OCI-M2 (cell line): ENCODE data around the gene TRMT2A.

ENCODE experiments used
- DNase-seq: peaks from one replicate; lab custom pipeline; 2025; ENCODE audit not compliant: unreplicated experiment; lab: John Stamatoyannopoulos, UW

Gene TRMT2A

GRCh38 chr22:20149257-20150250, 32.5 kb upstream of the TRMT2A start:
- DNase-seq = no peak

DNA sequence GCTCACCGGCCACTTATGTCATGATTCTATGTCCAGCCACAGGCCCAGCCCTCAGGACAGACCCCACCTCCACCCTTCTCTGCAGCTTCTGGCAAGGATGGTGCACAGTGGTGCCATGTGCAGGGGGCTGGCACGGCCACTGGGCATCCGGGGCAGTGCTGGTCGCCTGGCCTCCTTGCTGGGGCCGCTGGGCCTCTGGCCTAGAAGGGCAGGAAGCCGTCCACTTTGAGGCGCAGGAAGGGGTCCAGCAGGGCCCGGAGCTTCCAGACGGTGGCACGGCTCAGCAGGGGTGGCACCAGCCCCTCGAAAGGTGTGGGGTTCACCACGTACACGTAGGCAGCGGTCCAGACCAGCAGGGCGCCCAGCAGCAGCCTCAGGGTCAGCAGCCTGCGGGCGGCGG, 31.4 kb upstream of the TRMT2A start:
- no peak for DNase-seq

- DNase-seq = no peak
Observed at GRCh38 chr22:20147237-20147988, 30.4 kb upstream of the TRMT2A start.

DNA sequence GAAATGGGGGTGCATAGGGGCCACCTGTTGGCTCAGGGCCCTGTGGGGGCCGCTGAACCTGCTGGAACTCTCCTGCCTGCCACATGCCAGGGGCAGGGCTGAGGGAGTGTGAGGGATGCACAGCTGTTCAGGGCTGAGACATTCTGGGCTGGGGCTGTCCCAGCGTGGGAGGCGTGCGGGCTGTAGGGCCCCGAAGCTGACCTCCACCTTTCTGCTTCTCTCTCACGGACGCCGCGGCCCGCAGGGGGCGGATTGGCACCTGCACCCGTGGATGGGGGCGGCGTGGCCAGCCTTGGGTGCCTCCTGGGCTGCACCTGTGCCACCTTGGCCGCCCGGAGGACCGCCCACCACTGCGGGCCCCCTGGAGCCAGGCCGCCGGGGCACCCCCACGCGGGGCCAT, 29.8 kb upstream of the TRMT2A start:
- no peak for DNase-seq

GRCh38 chr22:20145832-20146223, 28.8 kb upstream of the TRMT2A start:
- DNase-seq = no peak

GRCh38 chr22:20145206-20145831, 28.3 kb upstream of the TRMT2A start:
- no peak for DNase-seq

GRCh38 chr22:20143883-20144665, 27.0 kb upstream of the TRMT2A start:
- DNase-seq = no peak

GRCh38 chr22:20142711-20143621, 25.9 kb upstream of the TRMT2A start:
- DNase-seq = no peak

- DNase-seq = no peak
Observed at GRCh38 chr22:20141186-20142077, 24.4 kb upstream of the TRMT2A start.

DNA sequence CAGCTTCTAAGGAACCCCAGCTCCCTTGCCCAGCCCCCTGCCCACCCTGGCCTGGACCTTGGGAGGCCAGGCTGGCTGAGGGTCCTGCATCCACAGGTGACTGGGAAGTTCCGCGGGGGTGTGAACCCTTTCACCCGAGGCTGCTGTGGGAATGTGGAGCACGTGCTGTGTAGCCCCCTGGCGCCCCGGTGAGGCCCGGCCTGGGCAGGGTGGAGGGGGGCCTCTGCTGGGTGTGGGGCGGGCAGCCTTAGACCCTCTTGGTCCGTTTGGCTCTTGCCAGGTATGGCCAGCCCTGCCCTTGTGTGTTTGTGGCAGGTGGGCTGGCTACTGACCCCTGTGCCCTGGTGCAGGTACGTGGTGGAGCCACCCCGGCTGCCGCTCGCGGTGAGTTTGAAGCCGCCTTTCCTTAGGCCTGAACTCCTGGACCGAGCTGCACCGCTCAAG, 23.5 kb upstream of the TRMT2A start:
- no peak for DNase-seq

DNA sequence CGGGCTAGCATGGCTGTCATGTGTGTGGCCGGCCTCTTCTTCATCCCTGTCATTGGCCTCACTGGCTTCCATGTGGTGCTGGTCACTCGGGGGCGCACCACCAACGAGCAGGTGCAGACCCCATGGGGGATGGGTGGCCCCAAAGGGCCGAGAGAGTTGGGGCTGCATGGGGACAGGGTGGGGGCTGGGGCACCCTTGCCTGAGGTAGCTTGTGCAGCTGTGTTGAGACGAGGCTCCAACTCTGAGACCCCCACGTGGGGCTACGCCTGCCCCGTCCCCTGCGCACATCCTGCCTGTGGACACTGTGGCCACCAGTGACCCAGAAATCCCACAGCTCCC, 23.1 kb upstream of the TRMT2A start:
- no peak for DNase-seq

GRCh38 chr22:20139391-20140106, 22.5 kb upstream of the TRMT2A start:
- DNase-seq = no peak

- DNase-seq = no peak
Observed at GRCh38 chr22:20138868-20139267, 21.8 kb upstream of the TRMT2A start.

- no peak for DNase-seq
Observed at GRCh38 chr22:20138417-20138738, 21.4 kb upstream of the TRMT2A start.

DNA sequence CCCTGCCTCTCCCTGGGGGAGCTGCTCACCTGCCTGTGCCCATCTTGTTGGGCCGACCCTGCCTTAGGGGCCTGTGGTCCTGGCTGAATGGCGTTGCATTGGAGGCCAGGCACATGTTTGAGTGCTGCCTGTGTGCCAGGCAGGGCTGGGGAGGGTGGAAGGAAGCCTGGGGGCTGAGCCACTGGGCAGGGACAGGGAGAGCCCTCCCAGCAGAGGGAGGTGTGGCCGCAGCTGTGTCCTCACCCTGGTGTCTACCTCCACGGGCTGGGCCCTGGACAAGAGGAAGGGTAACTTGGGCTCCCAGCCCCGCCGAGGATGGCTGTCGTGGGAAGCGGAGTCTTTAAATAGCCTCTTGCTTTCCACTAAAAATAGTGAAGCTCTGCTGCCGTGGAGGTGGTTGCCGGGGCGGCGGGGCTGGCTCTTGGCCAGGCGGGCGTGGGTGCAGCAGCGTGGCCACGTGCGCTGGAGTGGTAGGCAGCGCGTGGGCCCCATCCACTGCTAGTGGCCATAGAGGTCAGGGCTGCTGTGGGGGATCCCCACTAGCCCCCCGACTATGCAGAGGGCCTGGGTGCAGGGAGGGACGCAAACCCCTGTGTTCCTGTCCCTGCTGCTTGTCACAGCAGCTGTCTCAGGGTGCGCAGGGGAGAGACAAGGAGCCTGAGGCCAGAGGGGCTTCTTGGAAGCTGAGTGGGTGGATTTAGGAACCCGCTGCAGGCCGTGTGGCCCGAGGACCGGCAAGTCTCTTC, 20.8 kb upstream of the TRMT2A start:
- no peak for DNase-seq

DNA sequence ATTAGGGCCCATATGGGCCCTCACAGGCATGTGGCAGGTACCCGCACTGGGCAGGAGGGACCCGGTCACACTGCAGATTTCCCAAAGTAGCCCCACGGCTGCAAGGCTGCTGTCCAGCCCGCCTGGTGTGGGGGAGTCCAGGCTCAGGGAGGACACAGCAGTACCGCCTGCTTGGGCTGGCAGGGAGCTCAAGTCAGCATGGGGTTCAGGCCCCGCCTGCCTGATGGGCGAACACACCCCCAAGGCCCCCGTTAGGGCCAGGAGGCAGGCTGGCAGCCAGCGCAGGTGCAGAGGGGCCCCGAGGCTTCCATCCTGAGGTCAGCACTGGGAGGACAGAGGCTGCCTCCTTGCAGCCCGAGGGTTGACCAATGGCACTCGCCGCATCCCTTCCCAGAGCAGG, 20.1 kb upstream of the TRMT2A start:
- DNase-seq = no peak

DNA sequence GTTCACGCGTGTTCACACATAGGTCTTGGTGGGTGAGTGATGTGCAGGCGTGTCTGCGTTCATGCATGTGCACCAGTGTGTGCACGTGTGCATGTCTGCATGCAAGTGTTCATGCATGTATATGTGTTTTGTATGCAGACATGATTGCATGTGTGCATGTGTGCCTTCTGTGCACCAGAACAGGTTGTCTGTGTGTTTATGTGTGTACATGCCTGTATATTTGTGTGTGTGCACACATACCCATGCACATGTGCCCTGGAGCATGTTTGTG, 19.5 kb upstream of the TRMT2A start:
- DNase-seq = no peak
